ENCODE data around the gene SBNO2.

Gene SBNO2

DNA sequence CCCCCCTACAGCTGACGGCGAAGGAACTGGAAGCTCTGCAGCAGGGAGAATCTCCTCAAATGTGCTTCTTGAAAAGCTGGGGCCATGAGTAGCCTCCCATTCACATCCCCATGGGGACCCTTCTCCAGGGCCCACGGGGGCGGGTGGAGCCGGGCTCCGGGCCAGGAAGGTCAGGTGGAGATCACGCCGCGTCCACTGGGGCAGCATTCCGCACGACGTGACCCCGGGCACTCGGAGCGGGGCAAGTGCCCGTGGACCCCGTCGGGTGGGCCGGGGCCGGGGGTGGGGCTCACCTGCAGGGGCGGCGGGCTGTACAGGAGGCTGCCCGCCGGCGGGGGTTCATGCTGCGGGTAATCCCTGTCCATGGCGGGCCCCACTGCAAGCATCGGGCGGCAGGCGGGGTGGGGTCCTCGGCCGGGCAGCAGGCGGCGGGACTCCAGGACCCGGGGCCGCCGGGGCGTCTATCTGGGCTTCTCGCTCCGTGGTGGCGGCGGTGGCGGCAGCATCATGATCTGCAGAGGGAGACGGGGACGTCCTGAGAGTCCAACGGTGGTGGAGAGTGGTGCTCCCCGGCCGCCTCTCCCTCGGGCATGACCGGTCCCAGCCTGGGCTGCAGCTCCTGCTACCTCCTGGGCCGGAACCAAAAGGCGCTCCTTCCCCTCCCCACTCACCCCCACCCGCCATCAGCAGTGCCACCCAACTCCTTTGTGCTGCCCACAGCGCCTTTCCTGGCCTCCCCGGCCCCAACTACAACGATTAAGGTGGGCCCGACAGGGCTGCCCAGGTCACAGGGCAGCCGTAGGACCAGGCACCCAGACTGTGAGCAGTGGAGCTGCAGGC is 20.0 kb downstream of the SBNO2 start:
- DNase-seq (ENCODE audit: low read depth), result no peak

GRCh38 chr19:1151917-1152587 is 22.0 kb downstream of the SBNO2 start:
- DNase-seq (ENCODE audit: low read depth), result no peak

GRCh38 chr19:1151037-1151724 is 22.9 kb downstream of the SBNO2 start:
- DNase-seq (ENCODE audit: low read depth), result no peak

DNA sequence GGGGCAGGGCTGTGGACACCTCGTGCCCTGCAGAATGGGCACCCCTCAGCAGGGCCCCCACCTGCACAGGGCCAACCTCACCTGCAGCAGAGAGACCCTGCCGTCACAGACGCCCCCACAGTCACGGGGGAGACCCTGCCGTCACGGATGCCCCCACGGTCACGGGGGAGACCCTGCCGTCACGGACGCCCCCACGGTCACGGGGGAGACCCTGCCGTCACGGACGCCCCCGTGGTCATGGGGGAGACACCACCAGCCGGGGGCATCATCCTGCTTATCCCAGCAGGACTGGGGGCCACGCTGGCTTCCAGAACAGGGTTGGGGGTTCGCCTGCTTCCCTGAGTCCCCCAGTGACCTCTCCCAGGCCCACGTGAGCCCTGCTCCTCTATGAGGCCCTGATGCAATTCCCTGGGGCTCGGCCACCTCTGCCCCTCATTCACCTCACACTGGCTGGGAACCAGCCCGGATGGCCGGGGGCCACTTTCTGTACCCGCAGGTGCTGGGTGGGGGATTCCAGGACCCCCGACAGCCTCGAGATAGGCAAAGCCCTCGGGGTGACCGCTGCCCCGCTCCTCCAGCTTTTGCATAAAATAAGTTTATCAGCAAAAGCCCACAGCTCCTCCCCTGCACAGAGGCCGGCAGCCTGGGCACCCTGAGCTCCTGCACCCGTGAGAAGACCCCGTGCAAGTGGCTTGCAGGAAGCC is 23.6 kb downstream of the SBNO2 start:
- no peak for DNase-seq (ENCODE audit: low read depth)

- no peak for DNase-seq (ENCODE audit: low read depth)
These were observed 24.6 kb downstream of the SBNO2 start for GRCh38 chr19:1149259-1150045.

DNA sequence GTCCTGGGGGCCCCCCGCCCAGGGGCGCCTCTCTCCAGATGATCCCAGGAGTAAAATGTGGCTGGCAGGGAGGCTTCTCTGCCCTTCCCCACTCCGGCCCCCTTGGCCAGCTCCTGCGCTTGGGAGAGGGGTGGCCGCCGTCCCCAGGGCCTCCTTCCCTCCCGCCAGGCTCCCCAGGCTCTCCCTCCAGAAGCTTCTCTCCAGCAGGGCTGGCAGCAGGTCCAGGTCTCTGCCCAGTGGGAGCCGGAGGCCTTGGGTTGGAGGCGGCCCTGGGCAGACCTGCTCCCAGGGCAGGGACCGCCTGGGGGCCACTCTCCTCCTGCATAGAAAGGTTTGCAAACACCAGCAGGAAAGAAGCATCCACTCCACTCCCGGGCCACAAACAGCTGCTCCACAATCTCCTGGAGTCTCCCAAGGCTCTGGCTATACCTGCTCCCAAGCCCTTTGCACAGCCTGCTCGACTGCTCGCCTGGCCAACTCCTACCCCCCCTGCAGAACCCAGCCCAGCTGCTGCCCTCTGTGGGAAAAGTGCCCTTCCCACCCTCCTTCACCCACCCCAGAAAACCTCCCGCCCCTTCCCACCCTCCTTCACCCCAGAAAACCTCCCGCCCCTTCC is 26.0 kb downstream of the SBNO2 start:
- DNase-seq (ENCODE audit: low read depth), result no peak

DNA sequence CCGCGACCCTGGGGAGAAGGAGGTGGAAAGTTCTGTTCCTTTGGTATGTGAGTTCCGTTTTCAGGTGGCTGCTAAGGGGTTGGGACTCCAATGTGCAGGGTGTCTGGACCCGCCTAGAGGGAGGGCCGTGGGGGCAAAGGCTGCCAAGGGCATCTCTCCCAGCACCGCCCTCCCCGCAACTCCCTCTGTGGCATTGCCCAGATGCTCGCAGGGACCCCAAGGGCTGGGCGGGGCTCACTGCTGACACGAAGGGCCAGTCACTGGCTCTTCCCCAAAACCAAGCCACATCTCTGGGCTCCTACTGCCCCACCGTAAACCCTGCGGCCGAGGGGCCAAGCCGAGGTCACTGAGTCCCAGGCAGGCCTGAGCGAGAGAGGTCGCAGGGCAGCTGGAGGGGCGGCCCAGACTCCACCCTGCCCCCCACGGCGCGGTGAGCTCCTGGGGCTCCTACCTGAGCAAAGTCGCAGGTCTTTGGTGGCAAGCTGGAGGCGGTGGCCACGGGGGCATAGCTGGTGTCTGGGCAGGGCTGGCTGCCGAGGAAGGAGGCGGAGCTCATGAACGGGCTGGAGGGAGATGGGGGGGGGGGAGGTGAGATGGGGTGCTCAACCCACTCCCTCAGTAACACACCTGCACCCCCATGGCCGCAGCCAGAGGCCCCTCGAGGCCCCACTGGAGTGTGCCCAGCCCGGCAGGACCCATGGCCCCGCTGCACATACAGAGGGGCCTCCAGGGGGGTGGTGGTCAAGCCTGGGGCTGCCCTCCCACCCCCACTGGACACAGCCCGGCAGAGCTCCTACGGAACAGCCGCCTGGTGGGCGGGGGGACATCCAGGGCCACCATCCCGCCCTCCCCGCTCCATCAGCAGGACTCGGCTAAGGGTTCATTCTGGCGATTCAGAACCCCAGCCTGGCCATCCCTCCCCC is 26.9 kb downstream of the SBNO2 start:
- no peak for DNase-seq (ENCODE audit: low read depth)

DNA sequence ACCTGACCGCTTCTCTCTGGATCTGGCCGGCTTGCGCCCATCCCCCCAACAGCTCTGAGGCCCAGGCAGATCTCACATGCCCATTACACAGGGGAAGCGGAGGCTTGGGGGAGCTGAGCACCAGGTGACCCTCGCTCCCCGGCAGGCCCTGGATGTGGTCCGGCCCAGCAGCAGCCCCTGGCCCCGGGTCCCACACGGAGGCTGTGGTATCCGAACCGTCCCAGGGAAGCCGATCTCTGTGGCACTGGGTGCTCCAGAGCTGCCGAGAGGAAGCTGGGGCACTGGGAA is 27.7 kb downstream of the SBNO2 start:
- no peak for DNase-seq (ENCODE audit: low read depth)

DNA sequence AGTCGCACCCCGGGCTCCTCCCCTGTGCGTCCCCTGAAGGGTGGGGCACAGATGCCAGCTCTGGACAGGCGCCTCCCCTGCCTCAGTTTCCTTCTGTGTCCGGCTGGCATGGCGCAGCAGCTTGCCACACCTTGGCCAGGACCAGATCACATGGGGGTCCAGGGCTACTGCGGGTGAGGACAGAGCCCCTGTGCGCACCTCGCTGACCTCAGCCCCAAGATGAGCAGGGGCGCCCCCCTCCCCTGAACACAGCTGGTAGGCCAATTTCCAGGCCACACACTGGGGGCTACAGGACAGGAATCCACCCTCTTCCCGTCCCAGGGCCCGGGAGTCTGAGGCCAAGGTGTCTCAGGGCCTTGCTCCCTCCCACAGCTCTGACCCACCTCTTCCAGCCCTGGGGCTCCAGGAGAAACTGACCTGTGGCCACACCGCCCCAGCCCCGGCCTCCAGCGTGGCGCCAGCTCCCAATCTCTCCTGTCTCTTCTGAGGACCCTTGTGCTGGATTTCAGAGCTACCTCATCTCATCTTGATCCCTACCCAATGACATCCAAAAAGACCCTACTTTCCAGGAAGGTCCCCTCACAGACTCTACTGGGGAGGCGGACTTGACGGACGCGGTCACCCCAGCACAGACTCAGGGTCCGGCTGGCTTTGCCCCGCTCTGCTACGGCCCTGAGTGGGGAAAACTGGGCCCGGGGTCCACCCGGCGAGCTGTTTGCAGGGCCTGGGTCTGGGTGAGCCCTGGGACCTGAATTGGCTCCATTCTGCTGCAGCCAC is 28.2 kb downstream of the SBNO2 start:
- DNase-seq (ENCODE audit: low read depth), result no peak

DNA sequence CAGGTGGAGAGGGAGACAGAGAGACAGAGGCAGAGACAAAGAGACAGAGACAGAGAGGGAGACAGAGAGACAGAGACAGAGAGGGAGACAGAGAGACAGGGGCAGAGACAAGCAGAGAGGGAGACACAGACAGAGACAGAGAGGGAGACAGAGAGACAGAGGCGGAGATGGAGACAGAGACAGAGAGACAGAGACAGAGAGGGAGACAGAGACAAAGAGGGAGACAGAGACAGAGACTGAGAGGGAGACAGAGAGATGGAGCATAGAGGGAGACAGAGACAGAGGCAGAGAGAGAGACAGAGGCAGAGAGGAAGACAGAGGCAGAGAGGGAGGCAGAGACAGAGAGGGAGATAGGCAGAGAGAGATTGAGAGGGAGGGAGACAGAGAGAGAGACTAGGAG is 29.3 kb downstream of the SBNO2 start:
- no peak for DNase-seq (ENCODE audit: low read depth)

GRCh38 chr19:1143828-1144399 is 30.2 kb downstream of the SBNO2 start:
- DNase-seq (ENCODE audit: low read depth), result no peak

GRCh38 chr19:1141944-1142343 is 32.1 kb downstream of the SBNO2 start:
- DNase-seq (ENCODE audit: low read depth), result no peak

GRCh38 chr19:1140272-1141027 is 33.6 kb downstream of the SBNO2 start:
- no peak for DNase-seq (ENCODE audit: low read depth)

- no peak for DNase-seq (ENCODE audit: low read depth)
These were observed 34.9 kb downstream of the SBNO2 start for GRCh38 chr19:1139126-1139525.

- DNase-seq (ENCODE audit: low read depth), result no peak
These were observed 35.9 kb downstream of the SBNO2 start for GRCh38 chr19:1138121-1138520.

GRCh38 chr19:1136621-1137317 is 37.3 kb downstream of the SBNO2 start:
- no peak for DNase-seq (ENCODE audit: low read depth)

- DNase-seq (ENCODE audit: low read depth), result no peak
These were observed 37.9 kb downstream of the SBNO2 start for GRCh38 chr19:1136201-1136600.

- no peak for DNase-seq (ENCODE audit: low read depth)
These were observed 38.6 kb downstream of the SBNO2 start for GRCh38 chr19:1135454-1135853.
